ENCODE measurements around the gene TUBB1.
"Not testable (repeated sequence)": the region's sequence is repeated elsewhere in the genome, so short reads cannot be mapped to it uniquely, and the experiment has no call there.

Gene TUBB1

GRCh38 chr20:59033093-59033492 lies 13.9 kb downstream of the TUBB1 start:
- no peak for DNase-seq (ENCODE audit: low spot score)
- TF ChIP-seq, protein P1, sequence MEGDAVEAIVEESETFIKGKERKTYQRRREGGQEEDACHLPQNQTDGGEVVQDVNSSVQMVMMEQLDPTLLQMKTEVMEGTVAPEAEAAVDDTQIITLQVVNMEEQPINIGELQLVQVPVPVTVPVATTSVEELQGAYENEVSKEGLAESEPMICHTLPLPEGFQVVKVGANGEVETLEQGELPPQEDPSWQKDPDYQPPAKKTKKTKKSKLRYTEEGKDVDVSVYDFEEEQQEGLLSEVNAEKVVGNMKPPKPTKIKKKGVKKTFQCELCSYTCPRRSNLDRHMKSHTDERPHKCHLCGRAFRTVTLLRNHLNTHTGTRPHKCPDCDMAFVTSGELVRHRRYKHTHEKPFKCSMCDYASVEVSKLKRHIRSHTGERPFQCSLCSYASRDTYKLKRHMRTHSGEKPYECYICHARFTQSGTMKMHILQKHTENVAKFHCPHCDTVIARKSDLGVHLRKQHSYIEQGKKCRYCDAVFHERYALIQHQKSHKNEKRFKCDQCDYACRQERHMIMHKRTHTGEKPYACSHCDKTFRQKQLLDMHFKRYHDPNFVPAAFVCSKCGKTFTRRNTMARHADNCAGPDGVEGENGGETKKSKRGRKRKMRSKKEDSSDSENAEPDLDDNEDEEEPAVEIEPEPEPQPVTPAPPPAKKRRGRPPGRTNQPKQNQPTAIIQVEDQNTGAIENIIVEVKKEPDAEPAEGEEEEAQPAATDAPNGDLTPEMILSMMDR (conservative IDR thresholded peaks at IDR 0.05; ENCODE audit: low read depth), result 0 out of 2 replicates have a peak, but pooled peaks have one; percentile 3
- H3K27ac ChIP-seq, result peak overlapping the region; percentile 85
- CTCF ChIA-PET, result interaction anchor here (0.5 to 0.7 kb wide), 3 partner anchors 11 to 486 kb away, joined by 3 read pairs; no protein-coding TSS in a partner anchor
- POLR2A ChIA-PET (ENCODE audit: low non-redundant PET), result interaction anchor here (1.1 to 1.3 kb wide), 2 partner anchors 9 to 158 kb away, joined by 4 to 7 read pairs; partner anchors contain the start of gene PRELID3B

- TF ChIP-seq, protein P1 (conservative IDR thresholded peaks at IDR 0.05; ENCODE audit: low read depth), result no peak
- POLR2A ChIA-PET (ENCODE audit: low non-redundant PET), result no interaction called here
- no peak for DNase-seq (ENCODE audit: low spot score)
- CTCF ChIA-PET, result interaction anchor here (0.5 to 0.7 kb wide), 4 partner anchors 11 to 486 kb away, joined by 3 read pairs; no protein-coding TSS in a partner anchor
- H3K27ac ChIP-seq, result no peak overlapping the region
Measured at GRCh38 chr20:59033616-59034165, 14.5 kb downstream of the TUBB1 start.

GRCh38 chr20:59035381-59035780 lies 16.2 kb downstream of the TUBB1 start:
- no peak for DNase-seq (ENCODE audit: low spot score)
- ChIA-PET POLR2A (ENCODE audit: low non-redundant PET) (no interaction called here), CTCF (no interaction called here)
- no peak overlapping the region for H3K27ac ChIP-seq
- TF ChIP-seq, protein P1 (conservative IDR thresholded peaks at IDR 0.05; ENCODE audit: low read depth), result no peak

GRCh38 chr20:59037386-59037785 lies 18.2 kb downstream of the TUBB1 start:
- ChIA-PET CTCF (interaction anchor here (0.6 kb wide), 1 partner anchor 184 kb away, joined by 3 read pairs; no protein-coding TSS in a partner anchor), POLR2A (ENCODE audit: low non-redundant PET) (no interaction called here)
- DNase-seq (ENCODE audit: low spot score), result no peak
- no peak overlapping the region for H3K27ac ChIP-seq
- TF ChIP-seq, protein P1 (conservative IDR thresholded peaks at IDR 0.05; ENCODE audit: low read depth), result no peak

- ChIA-PET POLR2A (ENCODE audit: low non-redundant PET) (no interaction called here), CTCF (no interaction called here)
- TF ChIP-seq, protein P1 (conservative IDR thresholded peaks at IDR 0.05; ENCODE audit: low read depth), result no peak
- H3K27ac ChIP-seq, result no peak overlapping the region
- DNase-seq (ENCODE audit: low spot score), result no peak
Measured at GRCh38 chr20:59039233-59039632, 20.0 kb downstream of the TUBB1 start.

DNA sequence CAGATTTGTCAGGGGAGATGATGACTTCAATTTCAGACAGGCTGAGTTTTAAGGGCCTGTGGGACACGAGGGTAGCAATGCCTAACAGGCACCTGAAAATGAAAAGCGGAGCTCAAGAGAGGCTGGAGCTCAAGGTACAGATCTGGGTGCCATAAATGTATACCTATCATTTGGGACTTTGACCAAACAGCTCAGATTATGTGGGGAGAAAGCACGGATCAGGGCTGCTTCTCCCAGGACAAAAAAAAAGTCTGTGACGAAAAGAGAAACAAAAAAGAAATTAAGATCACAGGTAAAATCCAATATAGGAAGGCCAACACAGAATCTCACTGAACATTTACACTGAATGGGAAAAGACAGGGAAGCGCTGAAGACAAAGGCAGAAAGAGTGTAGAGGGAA lies 21.4 kb downstream of the TUBB1 start:
- ChIA-PET POLR2A (ENCODE audit: low non-redundant PET) (interaction anchor here (0.7 to 1.5 kb wide), 2 partner anchors 8 to 12 kb away, joined by 3 read pairs; partner anchors contain the start of gene ATP5F1E), CTCF (interaction anchor here (0.6 to 0.7 kb wide), 2 partner anchors 32 to 464 kb away, joined by 3 read pairs; no protein-coding TSS in a partner anchor)
- H3K27ac ChIP-seq, result no peak overlapping the region
- no peak for DNase-seq (ENCODE audit: low spot score)
- TF ChIP-seq, protein P1 (conservative IDR thresholded peaks at IDR 0.05; ENCODE audit: low read depth), result no peak

GRCh38 chr20:59041487-59041886 lies 22.3 kb downstream of the TUBB1 start:
- POLR2A ChIA-PET (ENCODE audit: low non-redundant PET), result interaction anchor here (0.7 to 1.5 kb wide), 2 partner anchors 9 to 33 kb away, joined by 3 read pairs; partner anchors contain the start of gene ATP5F1E

More at GRCh38 chr20:59041487-59041886, 22.3 kb downstream of the TUBB1 start:
- H3K27ac ChIP-seq; DNase-seq (ENCODE audit: low spot score); CTCF ChIA-PET: not testable (repeated sequence)

Measured in RWPE1 (cell line).